Activated CD4-positive, alpha-beta T cell treated with anti-CD3 and anti-CD28 coated beads, Interleukin-2, Interleukin-4, amounts not matched to agents 100 ng/mL and 50 ng/mL, durations not matched to agents 16 hours and 8 hours (primary cell): Measurements from ENCODE around the gene USP20.
"Not testable (repeated sequence)": the region's sequence is repeated elsewhere in the genome, so short reads cannot be mapped to it uniquely, and the experiment has no call there.

Source experiments
- DNase-seq: peaks from one replicate; pipeline ENCODE4 v3.0.0-alpha.2; 2020; ENCODE audit warnings: low spot score

Gene USP20

GRCh38 chr9:129835128-129835859 lies at the start of gene USP20, which contains the start of gene C9orf78:
USP20 (plus strand) TSS chr9:129835458; CDS start chr9:129852556, 17,098 bp downstream.
C9orf78 (minus strand) TSS chr9:129835275; CDS start chr9:129835221, 54 bp downstream.
- peak; percentile 98 for DNase-seq

- DNase-seq, result no peak
These were observed 49.4 kb upstream of the USP20 start for GRCh38 chr9:129785866-129786265.

- no peak for DNase-seq
These were observed 48.8 kb upstream of the USP20 start for GRCh38 chr9:129786481-129786880.

DNA sequence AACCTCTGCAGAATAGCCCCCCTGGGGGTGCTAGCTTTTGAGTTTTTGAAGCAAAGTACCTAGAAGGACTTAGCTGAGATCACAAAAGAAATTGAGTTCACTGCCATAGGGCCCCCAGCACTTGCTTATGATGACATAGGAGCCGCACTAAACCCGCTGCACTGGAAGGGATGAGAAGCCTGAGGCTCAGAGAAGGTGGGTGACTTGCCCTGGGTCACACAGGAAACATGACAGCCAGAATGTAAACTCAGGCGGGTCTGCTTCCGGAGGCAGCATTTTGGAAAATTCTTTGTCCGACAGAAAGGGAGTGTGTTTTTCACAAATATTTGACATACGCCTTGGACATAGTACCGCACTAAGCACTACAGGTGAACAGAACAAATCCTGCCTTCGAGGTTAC lies 40.7 kb upstream of the USP20 start:
- no peak for DNase-seq

- not testable (repeated sequence) for DNase-seq
These were observed 39.2 kb upstream of the USP20 start for GRCh38 chr9:129796029-129796428.

- DNase-seq, result no peak
These were observed 36.3 kb upstream of the USP20 start for GRCh38 chr9:129798973-129799372.

GRCh38 chr9:129801504-129801903 lies 33.8 kb upstream of the USP20 start:
- no peak for DNase-seq

DNA sequence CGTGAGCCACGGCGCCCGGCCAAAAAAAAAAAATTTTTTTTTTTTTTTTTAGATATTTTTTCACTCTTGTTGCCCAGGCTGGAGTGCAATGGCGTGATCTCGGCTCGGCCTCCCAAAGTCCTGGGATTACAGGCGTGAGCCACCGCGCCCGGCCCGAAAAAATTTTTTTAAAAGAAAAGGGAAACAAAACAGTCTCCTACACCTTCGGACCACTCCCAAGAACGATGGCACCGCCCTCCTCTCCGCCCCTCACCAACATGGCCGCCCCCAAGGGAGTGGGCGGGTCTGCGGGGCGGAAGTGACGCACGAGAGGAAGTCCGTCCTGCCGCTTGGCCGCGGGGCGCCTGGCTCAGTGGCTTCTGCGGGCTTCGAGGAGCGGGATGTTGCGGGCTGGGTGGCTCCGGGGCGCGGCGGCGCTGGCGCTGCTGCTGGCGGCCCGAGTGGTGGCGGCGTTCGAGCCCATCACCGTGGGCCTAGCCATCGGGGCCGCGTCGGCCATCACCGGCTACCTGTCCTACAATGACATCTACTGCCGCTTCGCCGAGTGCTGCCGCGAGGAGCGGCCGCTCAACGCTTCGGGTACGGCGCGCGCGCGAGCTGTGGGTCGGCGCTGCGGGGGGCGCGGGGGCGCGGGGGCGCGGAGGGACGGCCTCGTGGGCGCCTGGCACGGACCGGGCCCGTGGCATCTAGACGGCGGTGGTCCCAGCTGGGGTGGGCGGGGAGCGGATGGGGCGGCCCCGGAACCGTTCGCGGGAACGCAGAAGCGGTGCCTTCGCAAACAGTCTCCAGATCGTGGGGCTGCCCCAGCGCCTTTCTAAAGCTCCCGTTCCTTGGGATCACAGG lies 32.2 kb upstream of the USP20 start, which contains the start of gene TOR1B:
Gene TOR1B (plus strand): TSS at position 352 of the 843 bp plus-strand sequence. CDS start 29 bp downstream, at position 381.
- DNase-seq, result peak; percentile 94

DNA sequence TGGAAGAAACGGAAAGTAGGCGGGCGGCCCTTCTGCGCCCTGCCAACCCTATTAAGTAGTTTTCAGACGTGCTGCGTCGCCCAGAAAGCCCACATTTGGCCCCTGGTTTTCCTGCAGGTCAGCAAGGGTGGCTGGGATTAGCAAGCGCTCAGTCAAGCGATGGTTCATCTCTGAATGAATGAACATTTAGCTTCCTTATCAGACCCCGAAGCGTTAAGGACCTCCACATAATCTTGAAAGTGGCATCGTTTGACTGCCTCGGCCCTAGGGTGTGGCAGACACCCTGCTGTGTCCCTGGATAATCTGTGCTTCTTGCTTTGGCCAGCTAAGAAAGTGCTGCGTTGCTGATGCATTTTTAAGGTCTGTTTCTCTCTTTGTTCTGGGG lies 31.6 kb upstream of the USP20 start:
- no peak for DNase-seq

GRCh38 chr9:129806061-129806460 lies 29.2 kb upstream of the USP20 start:
- DNase-seq, result no peak

- DNase-seq, result no peak
These were observed 25.9 kb upstream of the USP20 start for GRCh38 chr9:129809346-129809745.

DNA sequence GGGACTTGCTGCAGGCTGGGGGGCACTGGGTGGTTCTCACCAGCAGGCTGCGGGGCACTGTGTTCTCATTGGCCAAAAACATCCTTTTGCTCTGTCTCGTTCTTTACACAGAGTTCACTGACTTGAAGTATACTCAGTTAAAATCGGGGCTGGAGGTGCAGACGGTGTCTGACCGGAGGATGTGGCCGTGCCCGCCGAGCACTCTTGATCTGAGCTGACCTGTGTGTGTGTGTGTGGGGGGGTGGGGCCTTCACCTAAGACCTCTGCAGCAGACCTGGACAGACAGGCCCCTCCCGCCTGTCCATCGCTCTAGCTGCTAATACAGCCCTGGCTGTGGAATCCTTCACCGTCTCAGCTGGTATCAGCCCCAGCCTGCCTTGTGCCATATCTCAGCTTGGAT lies 25.1 kb upstream of the USP20 start:
- no peak for DNase-seq

GRCh38 chr9:129810788-129811187 lies 24.5 kb upstream of the USP20 start:
- DNase-seq, result no peak

GRCh38 chr9:129811967-129812363 lies 23.3 kb upstream of the USP20 start:
- DNase-seq, result no peak

DNA sequence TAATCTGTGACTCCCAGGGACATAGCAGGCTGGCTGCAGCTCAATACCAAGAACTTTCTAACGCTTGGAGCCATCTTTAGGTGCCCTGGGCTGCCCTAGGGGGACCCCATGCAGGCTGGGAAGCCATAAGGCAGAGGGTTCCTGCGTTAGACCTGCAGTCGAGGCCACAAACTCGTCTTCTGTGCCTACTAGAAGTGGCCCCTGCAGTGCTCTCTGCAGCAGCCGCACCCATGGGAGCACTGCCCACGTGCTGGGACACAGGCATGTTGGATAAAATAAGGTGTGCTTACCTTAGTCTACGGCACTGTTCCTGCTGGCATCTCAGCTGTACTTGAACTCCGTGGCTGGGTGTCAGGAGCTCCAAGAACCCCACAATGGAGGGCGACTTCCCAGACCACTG lies 22.9 kb upstream of the USP20 start:
- DNase-seq, result no peak

DNA sequence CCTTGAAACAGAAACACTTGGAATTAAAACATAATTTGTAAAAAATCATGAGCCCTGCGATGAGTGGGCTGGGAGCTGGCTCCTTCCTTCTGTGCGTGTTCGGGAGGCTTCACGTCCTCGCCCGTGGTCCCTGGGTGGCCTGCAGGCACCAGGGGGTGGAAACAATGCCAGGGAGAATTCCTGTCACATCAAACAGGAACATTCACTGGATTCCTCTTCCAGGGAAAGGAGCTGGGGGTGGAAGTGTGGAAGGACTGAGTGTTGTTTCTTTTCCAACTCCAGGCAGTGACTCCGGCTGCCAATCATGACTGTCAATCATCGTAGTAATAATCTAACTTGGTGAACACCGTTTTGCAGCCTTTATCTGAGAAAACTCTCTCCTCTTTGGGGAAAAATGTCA lies 21.6 kb upstream of the USP20 start:
- DNase-seq, result no peak

DNA sequence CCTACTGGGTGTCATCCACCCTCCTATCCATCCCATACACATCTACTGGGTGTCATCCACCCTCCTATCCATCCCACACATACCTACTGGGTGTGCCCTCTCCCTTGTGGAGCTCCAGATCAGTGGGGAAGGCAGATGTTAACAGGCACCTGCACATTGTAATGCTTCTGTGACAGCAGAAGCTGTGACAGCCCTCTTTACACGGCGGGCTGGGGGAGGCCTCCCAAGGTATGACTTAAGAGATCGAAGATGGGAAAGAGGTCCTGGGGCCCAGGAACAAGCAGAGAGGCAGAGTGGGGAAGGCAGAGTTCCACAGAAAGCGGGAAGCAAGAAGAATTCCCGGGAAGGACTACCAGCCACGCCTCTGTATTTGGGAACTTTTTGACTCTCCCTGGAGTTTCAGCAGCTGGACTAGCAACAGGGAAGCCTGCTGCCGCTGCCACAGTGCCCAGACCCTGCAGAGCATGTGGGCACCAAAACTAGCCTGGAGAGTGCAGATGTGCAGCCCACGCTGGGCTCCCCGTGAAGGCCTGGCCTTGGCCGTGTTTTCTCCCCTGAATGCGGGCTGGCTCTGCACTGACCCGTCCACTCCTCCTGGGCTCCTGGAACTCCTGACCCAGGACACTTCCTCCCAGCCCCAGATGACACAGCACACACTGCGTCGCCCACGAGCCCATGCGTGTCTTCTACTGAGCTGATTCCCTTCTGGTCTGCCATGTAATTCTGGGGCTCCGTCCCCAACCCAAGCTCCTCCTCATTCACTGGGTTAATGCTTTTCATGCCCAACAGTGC lies 20.6 kb upstream of the USP20 start:
- no peak for DNase-seq

GRCh38 chr9:129815278-129815677 lies 20.0 kb upstream of the USP20 start:
- DNase-seq, result no peak

DNA sequence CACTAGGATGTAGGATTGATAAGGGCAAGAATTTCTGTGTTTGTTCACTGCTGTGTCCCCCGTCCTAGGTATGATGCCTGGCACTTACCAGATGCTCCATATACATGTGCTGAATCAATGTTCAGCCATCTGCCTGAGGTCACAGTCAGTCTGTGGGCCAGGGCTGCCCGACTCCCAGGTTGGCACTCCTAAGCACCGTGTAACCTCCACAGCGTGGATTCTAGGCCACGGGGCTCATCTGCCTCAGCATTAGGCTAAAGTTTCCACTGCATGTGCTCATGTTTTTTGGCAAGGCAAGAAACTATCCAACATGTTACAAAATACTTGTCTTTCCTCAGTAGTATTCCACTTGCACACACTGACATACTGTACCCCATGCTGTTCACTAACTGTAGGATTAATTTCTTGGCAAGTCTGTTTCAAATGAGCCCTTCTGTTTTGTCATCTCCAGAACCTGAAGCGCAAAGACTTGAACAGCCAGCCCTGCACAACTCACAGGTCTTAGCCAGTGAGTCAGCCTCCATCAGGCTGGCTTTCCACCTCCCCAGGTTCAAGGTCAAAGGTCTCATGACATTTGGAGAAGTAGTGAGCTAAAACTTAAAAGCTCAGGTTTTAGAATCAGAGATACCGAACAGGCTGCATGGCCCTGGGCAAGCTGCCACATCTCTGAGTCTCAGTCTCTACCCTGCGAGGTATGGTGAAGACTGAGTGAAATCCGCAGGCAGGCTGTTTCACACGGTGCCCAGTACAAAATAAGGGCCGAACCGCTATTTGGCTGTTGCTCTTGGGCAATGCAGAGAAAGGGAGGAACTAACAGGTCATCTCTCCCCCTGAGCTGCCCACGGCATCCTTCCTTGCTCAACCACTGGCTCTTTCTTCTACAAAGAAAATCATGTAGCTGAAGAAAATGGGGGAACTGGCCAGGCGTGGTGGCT lies 18.5 kb upstream of the USP20 start:
- no peak for DNase-seq

- DNase-seq, result peak; percentile 42
These were observed 12.2 kb upstream of the USP20 start for GRCh38 chr9:129822898-129823541.

- no peak for DNase-seq
These were observed 11.7 kb upstream of the USP20 start for GRCh38 chr9:129823542-129823934.
